Spleen (tissue), 7 donors: Measurements from ENCODE around the gene GLG1.

ENCODE experiments used
- CTCF ChIP-seq, 11 experiments: fragments of 200-600 bp in 7 of 11; fragments of 450-650 bp in 4 of 11; sonication (generic) in 4 of 11; IDR thresholded peaks in 8 of 11; conservative IDR thresholded peaks in 3 of 11; 1 replicate in 7 of 11; 2 replicates in 4 of 11; pipeline versions ENCODE4 v1.4.0 to v1.8.0; 2016 to 2021; ENCODE audit warnings: antibody characterized with exemption in 11 of 11, inconsistent platforms in 4 of 11, mild to moderate bottlenecking in 1 of 11
- POLR2A ChIP-seq, 3 donors: fragments of 450-650 bp; IDR thresholded peaks; one replicate each; pipeline ENCODE4 v1.5.1; 2017; ENCODE audit warnings: antibody characterized with exemption in 3 of 3, mild to moderate bottlenecking in 1 of 3
- POLR2AphosphoS5 ChIP-seq, 3 donors: sonication (generic); formaldehyde crosslinking; IDR thresholded peaks; one replicate each; pipeline ENCODE4 v1.5.1; 2017; ENCODE audit warnings: antibody characterized with exemption in 3 of 3
- donor health status: DM: no; HTN: no; CAD: no; lungs with moderate emphysema.
- donor health status: DM: no; HTN: no; CAD: no.
- donor health status: DM: no; HTN: no; CAD: no.

DNA sequence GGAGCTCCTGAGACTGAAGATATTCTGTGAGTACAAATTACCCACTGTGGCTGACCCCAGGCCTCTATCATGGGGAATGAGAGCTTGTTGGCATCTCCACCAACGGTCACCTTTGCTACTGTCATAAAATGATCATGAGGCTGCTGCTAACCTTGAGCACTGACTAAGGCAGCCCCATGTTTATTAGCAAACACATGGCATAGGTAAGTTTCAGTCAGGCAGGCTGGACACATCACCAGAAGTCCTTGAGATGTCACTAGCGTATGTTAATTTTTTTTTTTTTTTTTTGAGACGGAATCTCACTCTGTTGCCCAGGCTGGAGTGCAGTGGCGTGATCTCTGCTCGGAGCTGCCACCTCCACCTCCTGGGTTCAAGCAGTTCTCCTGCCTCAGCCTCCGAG is 1.5 kb upstream of the GLG1 start:
- no peak for TF ChIP-seq CTCF (IDR thresholded peaks at IDR 0.05 in 8 of 11, conservative IDR thresholded peaks at IDR 0.05 in 3 of 11)
- no peak for TF ChIP-seq POLR2AphosphoS5 (IDR thresholded peaks at IDR 0.05)
- TF ChIP-seq POLR2A (IDR thresholded peaks at IDR 0.05): no peak
